HL-60 (cell line): Measurements from ENCODE around the gene KAT6B.

ENCODE experiments used
- DNase-seq, 2 experiments: peaks; one replicate each; pipeline ENCODE4 v3.0.0-alpha.2; 2010 to 2020; ENCODE audit warnings: low read depth in 1 of 2, low spot score in 1 of 2
- H3K27ac ChIP-seq: fragments of 250-450 bp; sonication (Bioruptor Pico); replicated peaks from 2 replicates; pipeline ENCODE4 v1.5.1; 2020; ENCODE audit warnings: mild to moderate bottlenecking, moderate library complexity
- H3K27me3 ChIP-seq: fragments of 250-450 bp; sonication (Bioruptor Pico); 2 replicates; pipeline ENCODE4 v1.5.1; 2021; ENCODE audit warnings: mild to moderate bottlenecking, moderate library complexity; ENCODE audit not compliant: insufficient read depth, poor library complexity, severe bottlenecking
- H3K4me3 ChIP-seq: replicated peaks from 2 replicates; pipeline ENCODE4 v1.5.1; 2011; ENCODE audit warnings: mild to moderate bottlenecking, control low read depth, low read length; ENCODE audit not compliant: insufficient read depth
- CTCF ChIP-seq: IDR thresholded peaks from one replicate; pipeline ENCODE4 v1.5.1; 2011; ENCODE audit warnings: low read length, control low read depth, inconsistent platforms; ENCODE audit not compliant: insufficient read depth
- GABPA ChIP-seq: IDR thresholded peaks from 2 replicates; pipeline ENCODE4 v1.6.1; 2012; ENCODE audit warnings: low read depth
- POLR2AphosphoS5 ChIP-seq: IDR thresholded peaks from 2 replicates; pipeline ENCODE4 v1.6.1; 2012; ENCODE audit warnings: low read depth
- REST ChIP-seq: IDR thresholded peaks from 2 replicates; pipeline ENCODE4 v1.6.1; 2012; ENCODE audit warnings: low read depth; ENCODE audit not compliant: insufficient replicate concordance
- SPI1 ChIP-seq: IDR thresholded peaks from 2 replicates; pipeline ENCODE4 v1.6.1; 2012; ENCODE audit warnings: low read depth, mild to moderate bottlenecking, borderline replicate concordance

The KAT6B gene

GRCh38 chr10:74867351-74867750 is 41.0 kb downstream of the KAT6B start:
- Histone ChIP-seq H3K27me3 (no peaks in the 10 kb centered on the region), H3K4me3 (no peak overlapping the region), H3K27ac (no peak overlapping the region)
- no peak for DNase-seq
- TF ChIP-seq REST: no peak
- no peak for TF ChIP-seq CTCF
- no peak for TF ChIP-seq SPI1
- TF ChIP-seq POLR2AphosphoS5: no peak
- no peak for TF ChIP-seq GABPA

GRCh38 chr10:74868392-74868977 is 42.1 kb downstream of the KAT6B start:
- Histone ChIP-seq H3K27ac (no peak overlapping the region), H3K4me3 (no peak overlapping the region), H3K27me3 (no peaks in the 10 kb centered on the region)
- no peak for TF ChIP-seq GABPA
- TF ChIP-seq REST: no peak
- no peak for TF ChIP-seq SPI1
- TF ChIP-seq POLR2AphosphoS5: no peak
- no peak for TF ChIP-seq CTCF
- DNase-seq: no peak

- TF ChIP-seq REST (no peak), GABPA (no peak), SPI1 (no peak), POLR2AphosphoS5 (no peak), CTCF (no peak)
- no peaks in the 10 kb centered on the region for H3K27me3 ChIP-seq
- no peak overlapping the region for H3K27ac ChIP-seq
- H3K4me3 ChIP-seq: no peak overlapping the region
- no peak for DNase-seq
These were observed 43.2 kb downstream of the KAT6B start for GRCh38 chr10:74869635-74870034.
